ENCODE results near the gene SNRK.

SNRK gene

DNA sequence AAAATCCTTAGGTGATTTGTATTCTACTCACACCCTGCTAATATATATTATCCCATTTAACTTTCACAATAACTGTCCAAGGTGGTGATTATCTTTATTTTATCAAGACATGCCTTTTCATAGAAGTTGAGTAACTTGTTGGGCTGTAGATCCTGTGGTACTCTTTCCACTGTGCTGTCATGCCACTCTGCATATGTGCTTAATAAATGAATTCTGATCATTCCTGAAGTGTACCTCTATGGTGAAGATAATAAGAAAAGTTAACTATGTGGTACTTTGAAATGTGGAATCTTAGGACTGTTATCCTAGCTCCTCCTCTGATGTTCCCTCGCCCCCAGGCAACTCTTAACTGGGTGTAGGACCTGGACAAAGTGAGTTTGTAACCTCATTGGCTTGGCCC lies 5.2 kb downstream of the SNRK start:
- Histone ChIP-seq H3K27me3 (no peaks in the 10 kb centered on the region), H3K4me1 (no peaks in the 10 kb centered on the region; the same call in 1 of the 2 replicates), H3K4me3 (ENCODE audit: low read depth, low read length) (no peak overlapping the region), H3K9me3 (no peaks in the 10 kb centered on the region), H3K36me3 (no peaks in the 10 kb centered on the region)
- TF ChIP-seq, protein P1, sequence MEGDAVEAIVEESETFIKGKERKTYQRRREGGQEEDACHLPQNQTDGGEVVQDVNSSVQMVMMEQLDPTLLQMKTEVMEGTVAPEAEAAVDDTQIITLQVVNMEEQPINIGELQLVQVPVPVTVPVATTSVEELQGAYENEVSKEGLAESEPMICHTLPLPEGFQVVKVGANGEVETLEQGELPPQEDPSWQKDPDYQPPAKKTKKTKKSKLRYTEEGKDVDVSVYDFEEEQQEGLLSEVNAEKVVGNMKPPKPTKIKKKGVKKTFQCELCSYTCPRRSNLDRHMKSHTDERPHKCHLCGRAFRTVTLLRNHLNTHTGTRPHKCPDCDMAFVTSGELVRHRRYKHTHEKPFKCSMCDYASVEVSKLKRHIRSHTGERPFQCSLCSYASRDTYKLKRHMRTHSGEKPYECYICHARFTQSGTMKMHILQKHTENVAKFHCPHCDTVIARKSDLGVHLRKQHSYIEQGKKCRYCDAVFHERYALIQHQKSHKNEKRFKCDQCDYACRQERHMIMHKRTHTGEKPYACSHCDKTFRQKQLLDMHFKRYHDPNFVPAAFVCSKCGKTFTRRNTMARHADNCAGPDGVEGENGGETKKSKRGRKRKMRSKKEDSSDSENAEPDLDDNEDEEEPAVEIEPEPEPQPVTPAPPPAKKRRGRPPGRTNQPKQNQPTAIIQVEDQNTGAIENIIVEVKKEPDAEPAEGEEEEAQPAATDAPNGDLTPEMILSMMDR (IDR thresholded peaks at IDR 0.05; ENCODE audit: low read depth, low read length) = no peak
- DNase-seq = no peak

DNA sequence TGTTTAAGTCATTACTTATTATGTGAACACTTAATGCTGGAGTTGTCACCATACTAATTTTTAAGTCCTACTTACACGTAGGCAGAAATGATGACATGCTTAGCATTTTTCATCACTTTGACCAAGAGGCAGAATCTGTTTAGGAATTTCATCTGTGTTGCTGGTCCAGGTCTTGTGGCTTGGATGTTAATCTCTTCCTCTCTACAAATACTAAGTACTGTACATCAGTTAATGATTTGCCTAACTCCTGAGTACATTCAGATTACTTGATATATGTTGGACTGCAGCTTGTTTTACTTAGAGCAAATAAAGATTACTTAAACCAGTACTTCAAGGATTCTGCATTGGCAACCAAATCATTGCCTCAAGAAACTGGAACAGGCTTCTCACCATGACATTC lies 8.6 kb downstream of the SNRK start:
- DNase-seq = no peak
- no peaks in the 10 kb centered on the region for H3K36me3 ChIP-seq

DNA sequence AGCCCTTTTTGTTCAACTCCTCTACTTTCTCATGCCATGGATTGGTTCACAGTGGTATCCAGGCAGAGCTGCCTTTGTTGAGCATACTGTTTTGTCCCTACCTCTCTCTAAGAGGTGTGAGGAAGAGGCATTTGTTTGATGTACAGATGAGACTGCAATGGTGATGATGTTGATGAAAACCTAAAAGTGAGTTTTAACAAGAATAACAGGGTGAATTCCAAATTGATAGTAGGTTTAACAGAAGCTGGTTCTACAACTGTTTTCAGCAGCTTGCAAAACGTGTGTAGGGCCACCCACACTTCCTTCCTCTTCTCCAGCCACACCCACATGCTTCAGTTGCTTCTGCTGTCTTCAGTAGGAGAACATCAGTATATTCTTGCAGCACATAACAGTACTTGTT lies 10.2 kb downstream of the SNRK start:
- no peak for DNase-seq
- no peaks in the 10 kb centered on the region for H3K36me3 ChIP-seq
- H3K27me3 ChIP-seq = no peaks in the 10 kb centered on the region
- no peaks in the 10 kb centered on the region for H3K4me1 ChIP-seq
- H3K4me3 ChIP-seq (ENCODE audit: low read depth, low read length) = no peak overlapping the region
- H3K9me3 ChIP-seq = no peaks in the 10 kb centered on the region
- TF ChIP-seq, protein P1 (IDR thresholded peaks at IDR 0.05; ENCODE audit: low read depth, low read length) = no peak

More for the DNA sequence above, 8.6 kb downstream of the SNRK start:
- no peaks in the 10 kb centered on the region; the same call in 1 of the 2 replicates for H3K4me1 ChIP-seq
- no peak overlapping the region for H3K4me3 ChIP-seq (ENCODE audit: low read depth, low read length)
- no peaks in the 10 kb centered on the region for H3K27me3 ChIP-seq
- H3K9me3 ChIP-seq = no peaks in the 10 kb centered on the region
- TF ChIP-seq, protein P1 (IDR thresholded peaks at IDR 0.05; ENCODE audit: low read depth, low read length) = no peak

DNA sequence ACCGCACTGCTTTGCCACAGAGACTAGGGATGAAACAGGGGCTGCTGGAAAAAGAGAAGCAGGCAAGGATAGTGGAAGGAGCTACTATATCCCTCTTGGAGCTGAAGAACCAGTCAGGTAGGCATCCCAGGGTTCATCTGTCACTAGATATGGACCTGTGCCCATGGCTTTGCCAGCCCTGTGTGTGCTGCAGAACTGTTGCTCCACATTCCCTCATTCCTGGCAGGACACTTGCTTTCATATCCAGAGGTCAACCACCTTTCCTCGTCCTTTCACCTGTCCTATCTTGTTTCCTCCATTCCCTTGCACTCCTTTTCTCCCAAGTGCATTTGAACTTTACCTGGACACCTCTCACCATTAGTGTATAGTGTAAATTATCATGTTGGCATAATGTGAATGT lies 12.0 kb downstream of the SNRK start:
- H3K4me1 ChIP-seq = no peaks in the 10 kb centered on the region
- no peak overlapping the region for H3K4me3 ChIP-seq (ENCODE audit: low read depth, low read length)
- no peaks in the 10 kb centered on the region for H3K9me3 ChIP-seq
- no peaks in the 10 kb centered on the region for H3K27me3 ChIP-seq
- no peak for DNase-seq
- TF ChIP-seq, protein P1 (IDR thresholded peaks at IDR 0.05; ENCODE audit: low read depth, low read length) = no peak
- no peaks in the 10 kb centered on the region for H3K36me3 ChIP-seq

GRCh38 chr3:43298761-43299160 lies 12.4 kb downstream of the SNRK start:
- no peak for DNase-seq
- Histone ChIP-seq H3K9me3 (no peaks in the 10 kb centered on the region), H3K36me3 (no peaks in the 10 kb centered on the region), H3K4me3 (ENCODE audit: low read depth, low read length) (no peak overlapping the region), H3K4me1 (no peaks in the 10 kb centered on the region), H3K27me3 (no peaks in the 10 kb centered on the region)
- TF ChIP-seq, protein P1 (IDR thresholded peaks at IDR 0.05; ENCODE audit: low read depth, low read length) = no peak

DNA sequence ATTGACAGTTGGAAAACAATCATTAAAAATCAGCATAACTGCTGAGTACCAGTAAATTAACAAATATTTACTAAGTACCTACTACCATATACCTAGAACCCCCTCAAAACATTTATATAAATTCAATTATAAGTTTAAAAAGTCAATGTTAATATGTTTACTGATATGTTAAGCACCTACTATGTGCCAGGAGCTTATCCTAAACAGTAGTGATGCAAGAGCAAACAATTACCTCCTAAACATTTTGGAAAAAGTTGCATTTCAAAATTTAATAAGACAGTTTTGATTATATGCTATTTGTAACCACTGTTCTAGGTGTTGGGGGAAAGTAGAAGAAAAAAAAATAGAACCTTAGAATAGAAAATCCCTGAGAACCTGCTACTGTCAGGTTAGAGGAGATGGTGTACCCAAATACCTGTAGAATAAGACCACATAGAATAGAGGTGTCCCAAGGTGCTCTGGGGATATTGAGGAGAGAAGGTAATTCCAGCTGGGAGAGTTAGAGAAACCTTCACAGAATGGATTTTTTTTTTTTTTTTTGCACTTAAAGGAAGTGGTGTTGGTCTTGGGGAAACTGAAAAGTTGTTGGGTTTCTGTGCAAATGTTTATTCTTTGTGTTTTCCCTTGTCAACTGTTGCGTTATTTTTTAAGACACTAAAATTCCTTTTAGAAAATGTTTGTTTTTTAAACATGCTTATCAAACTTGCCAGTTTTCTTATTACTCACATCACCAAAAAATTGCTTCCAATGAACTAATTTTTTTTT lies 16.0 kb downstream of the SNRK start:
- H3K4me1 ChIP-seq = no peaks in the 10 kb centered on the region
- H3K36me3 ChIP-seq = no peaks in the 10 kb centered on the region
- TF ChIP-seq, protein P1 (IDR thresholded peaks at IDR 0.05; ENCODE audit: low read depth, low read length) = no peak
- no peak for DNase-seq
- no peaks in the 10 kb centered on the region for H3K27me3 ChIP-seq
- H3K4me3 ChIP-seq (ENCODE audit: low read depth, low read length) = no peak overlapping the region
- H3K9me3 ChIP-seq = no peaks in the 10 kb centered on the region
